ENCODE data around the gene TMEM240.

- TF ChIP-seq POLR2A (IDR thresholded peaks at IDR 0.05) (no peak), CTCF (IDR thresholded peaks at IDR 0.05) (no peak)
Observed at GRCh38 chr1:1527092-1527816, 13.2 kb downstream of the TMEM240 start.
